A549 (cell line): Measurements from ENCODE around the gene CRYZ.

Source experiments
- MAZ ChIP-seq: fragments of 150-350 bp; IDR thresholded peaks from 2 replicates; pipeline ENCODE4 v1.6.1; 2014; ENCODE audit warnings: antibody characterized with exemption, low read depth, low read length, borderline replicate concordance
- MYC ChIP-seq: IDR thresholded peaks from 2 replicates; pipeline ENCODE4 v1.6.1; 2012; ENCODE audit warnings: mild to moderate bottlenecking, inconsistent platforms, low read length, improper control_type of control experiment, borderline replicate concordance
- POLR2A ChIP-seq: IDR thresholded peaks from 2 replicates; pipeline ENCODE4 v1.6.1; 2012; ENCODE audit warnings: mild to moderate bottlenecking, low read length
- POLR2AphosphoS2 ChIP-seq: conservative IDR thresholded peaks from 2 replicates; pipeline ENCODE4 v1.6.1; 2012; ENCODE audit warnings: low read length, improper control_type of control experiment, inconsistent platforms
- SMC3 ChIP-seq: fragments of >200 bp; sonication (Bioruptor Twin); formaldehyde crosslinking; IDR thresholded peaks from 3 replicates; pipeline ENCODE4 v1.6.1; 2018; ENCODE audit warnings: inconsistent platforms
- SREBF2 ChIP-seq: fragments of 450-650 bp; IDR thresholded peaks from 2 replicates; pipeline ENCODE4 v1.6.1; 2014; ENCODE audit warnings: mild to moderate bottlenecking, moderate library complexity
- ZNF302 ChIP-seq: fragments of 250-450 bp; sonication (Bioruptor Pico); IDR thresholded peaks from 2 replicates; pipeline ENCODE4 v1.9.0; 2021; ENCODE audit warnings: inconsistent platforms, mild to moderate bottlenecking, moderate library complexity
- TF ChIP-seq, protein P1 (sequence below): fragments of >200 bp; sonication (Bioruptor Twin); formaldehyde crosslinking; IDR thresholded peaks from 3 replicates; pipeline ENCODE4 v1.5.1; 2016

DNA sequence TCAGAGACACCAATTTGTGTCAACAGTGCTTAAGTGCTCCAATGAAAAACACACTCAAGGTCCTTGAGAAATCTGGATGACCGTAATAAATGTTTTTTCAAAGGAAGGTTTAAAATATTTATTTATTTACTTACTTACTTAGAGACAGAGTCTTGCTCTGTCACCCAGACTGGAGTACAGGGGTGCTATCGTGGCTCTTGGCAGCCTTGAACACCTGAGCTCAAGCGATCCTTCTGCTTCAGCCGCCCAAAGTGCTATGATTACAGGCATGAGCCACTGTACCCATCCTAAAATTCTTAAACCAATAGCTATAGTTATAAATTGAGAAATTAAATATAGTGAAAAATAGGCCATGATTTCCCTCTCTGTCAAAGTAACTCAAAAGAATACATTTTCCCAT is 41.9 kb downstream of the CRYZ start:
- TF ChIP-seq, protein P1, sequence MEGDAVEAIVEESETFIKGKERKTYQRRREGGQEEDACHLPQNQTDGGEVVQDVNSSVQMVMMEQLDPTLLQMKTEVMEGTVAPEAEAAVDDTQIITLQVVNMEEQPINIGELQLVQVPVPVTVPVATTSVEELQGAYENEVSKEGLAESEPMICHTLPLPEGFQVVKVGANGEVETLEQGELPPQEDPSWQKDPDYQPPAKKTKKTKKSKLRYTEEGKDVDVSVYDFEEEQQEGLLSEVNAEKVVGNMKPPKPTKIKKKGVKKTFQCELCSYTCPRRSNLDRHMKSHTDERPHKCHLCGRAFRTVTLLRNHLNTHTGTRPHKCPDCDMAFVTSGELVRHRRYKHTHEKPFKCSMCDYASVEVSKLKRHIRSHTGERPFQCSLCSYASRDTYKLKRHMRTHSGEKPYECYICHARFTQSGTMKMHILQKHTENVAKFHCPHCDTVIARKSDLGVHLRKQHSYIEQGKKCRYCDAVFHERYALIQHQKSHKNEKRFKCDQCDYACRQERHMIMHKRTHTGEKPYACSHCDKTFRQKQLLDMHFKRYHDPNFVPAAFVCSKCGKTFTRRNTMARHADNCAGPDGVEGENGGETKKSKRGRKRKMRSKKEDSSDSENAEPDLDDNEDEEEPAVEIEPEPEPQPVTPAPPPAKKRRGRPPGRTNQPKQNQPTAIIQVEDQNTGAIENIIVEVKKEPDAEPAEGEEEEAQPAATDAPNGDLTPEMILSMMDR, result no peak
- no peak for TF ChIP-seq MYC
- TF ChIP-seq SREBF2, result no peak
- no peak for TF ChIP-seq POLR2A
- no peak for TF ChIP-seq SMC3
- TF ChIP-seq POLR2AphosphoS2, result no peak
- TF ChIP-seq MAZ, result no peak
- no peak for TF ChIP-seq ZNF302 (CRISPR knock-in tag)
